ENCODE measurements around the gene PPP1R3G.
A peak's percentile ranks its signal among the peaks of the same experiment; 100 is the strongest.

Gene PPP1R3G

DNA sequence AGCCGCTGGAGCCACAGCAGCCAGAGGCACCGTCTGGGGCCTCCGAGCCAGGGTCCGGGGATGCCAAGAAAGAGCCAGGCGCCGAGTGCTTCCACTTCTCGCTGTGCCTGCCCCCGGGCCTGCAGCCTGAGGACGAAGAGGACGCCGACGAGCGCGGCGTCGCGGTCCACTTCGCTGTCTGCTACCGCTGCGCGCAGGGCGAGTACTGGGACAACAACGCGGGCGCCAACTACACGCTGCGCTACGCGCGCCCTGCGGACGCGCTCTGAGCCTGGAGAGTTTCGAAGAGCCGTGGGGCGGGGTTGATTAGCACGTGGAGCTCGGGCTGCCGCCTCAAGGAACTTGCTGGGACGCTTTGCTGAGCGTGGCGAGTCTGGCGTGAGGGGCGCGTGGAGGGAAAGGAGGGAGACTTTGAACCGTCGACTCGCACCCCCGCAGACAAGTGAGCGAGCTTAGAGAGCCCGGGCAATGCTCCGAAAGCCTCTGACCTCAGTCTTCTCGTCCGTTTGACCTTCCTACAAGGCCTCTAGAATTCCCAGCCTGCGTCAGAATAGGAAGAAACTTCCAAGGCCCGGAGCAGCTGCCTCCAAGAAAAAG is 1.3 kb downstream of the PPP1R3G start:
- TF ChIP-seq, protein P1, sequence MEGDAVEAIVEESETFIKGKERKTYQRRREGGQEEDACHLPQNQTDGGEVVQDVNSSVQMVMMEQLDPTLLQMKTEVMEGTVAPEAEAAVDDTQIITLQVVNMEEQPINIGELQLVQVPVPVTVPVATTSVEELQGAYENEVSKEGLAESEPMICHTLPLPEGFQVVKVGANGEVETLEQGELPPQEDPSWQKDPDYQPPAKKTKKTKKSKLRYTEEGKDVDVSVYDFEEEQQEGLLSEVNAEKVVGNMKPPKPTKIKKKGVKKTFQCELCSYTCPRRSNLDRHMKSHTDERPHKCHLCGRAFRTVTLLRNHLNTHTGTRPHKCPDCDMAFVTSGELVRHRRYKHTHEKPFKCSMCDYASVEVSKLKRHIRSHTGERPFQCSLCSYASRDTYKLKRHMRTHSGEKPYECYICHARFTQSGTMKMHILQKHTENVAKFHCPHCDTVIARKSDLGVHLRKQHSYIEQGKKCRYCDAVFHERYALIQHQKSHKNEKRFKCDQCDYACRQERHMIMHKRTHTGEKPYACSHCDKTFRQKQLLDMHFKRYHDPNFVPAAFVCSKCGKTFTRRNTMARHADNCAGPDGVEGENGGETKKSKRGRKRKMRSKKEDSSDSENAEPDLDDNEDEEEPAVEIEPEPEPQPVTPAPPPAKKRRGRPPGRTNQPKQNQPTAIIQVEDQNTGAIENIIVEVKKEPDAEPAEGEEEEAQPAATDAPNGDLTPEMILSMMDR (IDR thresholded peaks at IDR 0.05) = no peak
- Mint-ChIP-seq H3K9me3 (no peaks in the 10 kb centered on the region), H3K36me3 (ENCODE audit: low read depth) (no peaks in the 10 kb centered on the region), H3K27ac (no peak overlapping the region), H3K4me3 (peak overlapping the region; percentile 55), H3K27me3 (ENCODE audit: low read depth, poor library complexity) (peaks cover 74% of the 10 kb centered on the region), H3K4me1 (peaks cover 21% of the 10 kb centered on the region)
- DNase-seq = peak; percentile 34

DNA sequence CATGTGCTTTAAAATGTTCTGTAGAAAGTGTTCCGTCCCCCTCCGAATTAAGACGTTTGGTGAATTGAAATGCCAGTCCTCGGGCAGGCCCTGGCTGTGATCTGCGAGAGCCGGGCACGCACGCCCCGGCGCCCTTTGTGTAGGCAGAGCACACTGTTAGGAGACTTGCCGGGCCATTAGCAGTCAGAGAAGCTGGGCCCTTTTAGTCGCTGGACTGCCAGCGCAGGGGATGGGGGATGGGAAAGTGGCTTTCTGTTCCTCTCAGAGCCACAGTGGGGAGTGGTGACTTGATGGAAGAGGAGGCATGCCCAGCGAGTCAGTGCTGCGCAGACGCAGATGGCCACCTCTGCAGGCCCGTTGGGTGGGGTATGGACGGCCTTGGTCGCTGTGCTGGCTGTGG is 2.2 kb downstream of the PPP1R3G start:
- no peak for DNase-seq
- Mint-ChIP-seq H3K36me3 (ENCODE audit: low read depth) (no peaks in the 10 kb centered on the region), H3K9me3 (no peaks in the 10 kb centered on the region), H3K27ac (no peak overlapping the region), H3K4me3 (peak overlapping the region; percentile 38), H3K4me1 (peaks cover 27% of the 10 kb centered on the region), H3K27me3 (ENCODE audit: low read depth, poor library complexity) (peaks cover 66% of the 10 kb centered on the region)
- TF ChIP-seq, protein P1 (IDR thresholded peaks at IDR 0.05) = no peak

DNA sequence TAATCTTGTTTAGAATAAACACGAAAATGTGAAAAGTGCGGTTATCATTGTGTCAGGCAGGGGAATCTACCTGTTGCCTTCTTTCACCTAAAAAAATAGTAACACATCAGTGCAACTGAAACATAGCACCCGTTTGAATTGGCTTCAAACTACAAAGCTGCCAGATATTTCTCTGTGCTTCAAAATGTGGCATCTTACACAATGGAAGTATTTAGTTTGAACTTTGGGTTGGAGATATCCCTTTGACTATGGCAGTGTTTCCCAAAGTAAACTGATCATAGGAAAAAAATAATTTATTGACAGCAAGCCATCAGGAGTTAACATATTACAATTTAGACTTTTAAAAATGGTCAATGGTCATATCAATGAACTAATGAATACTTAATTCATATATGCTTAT is 3.6 kb downstream of the PPP1R3G start:
- Mint-ChIP-seq H3K27ac (no peak overlapping the region), H3K27me3 (ENCODE audit: low read depth, poor library complexity) (peaks cover 52% of the 10 kb centered on the region), H3K9me3 (no peaks in the 10 kb centered on the region), H3K4me3 (no peak overlapping the region), H3K4me1 (peaks cover 27% of the 10 kb centered on the region), H3K36me3 (ENCODE audit: low read depth) (no peaks in the 10 kb centered on the region)
- TF ChIP-seq, protein P1 (IDR thresholded peaks at IDR 0.05) = no peak
- no peak for DNase-seq

DNA sequence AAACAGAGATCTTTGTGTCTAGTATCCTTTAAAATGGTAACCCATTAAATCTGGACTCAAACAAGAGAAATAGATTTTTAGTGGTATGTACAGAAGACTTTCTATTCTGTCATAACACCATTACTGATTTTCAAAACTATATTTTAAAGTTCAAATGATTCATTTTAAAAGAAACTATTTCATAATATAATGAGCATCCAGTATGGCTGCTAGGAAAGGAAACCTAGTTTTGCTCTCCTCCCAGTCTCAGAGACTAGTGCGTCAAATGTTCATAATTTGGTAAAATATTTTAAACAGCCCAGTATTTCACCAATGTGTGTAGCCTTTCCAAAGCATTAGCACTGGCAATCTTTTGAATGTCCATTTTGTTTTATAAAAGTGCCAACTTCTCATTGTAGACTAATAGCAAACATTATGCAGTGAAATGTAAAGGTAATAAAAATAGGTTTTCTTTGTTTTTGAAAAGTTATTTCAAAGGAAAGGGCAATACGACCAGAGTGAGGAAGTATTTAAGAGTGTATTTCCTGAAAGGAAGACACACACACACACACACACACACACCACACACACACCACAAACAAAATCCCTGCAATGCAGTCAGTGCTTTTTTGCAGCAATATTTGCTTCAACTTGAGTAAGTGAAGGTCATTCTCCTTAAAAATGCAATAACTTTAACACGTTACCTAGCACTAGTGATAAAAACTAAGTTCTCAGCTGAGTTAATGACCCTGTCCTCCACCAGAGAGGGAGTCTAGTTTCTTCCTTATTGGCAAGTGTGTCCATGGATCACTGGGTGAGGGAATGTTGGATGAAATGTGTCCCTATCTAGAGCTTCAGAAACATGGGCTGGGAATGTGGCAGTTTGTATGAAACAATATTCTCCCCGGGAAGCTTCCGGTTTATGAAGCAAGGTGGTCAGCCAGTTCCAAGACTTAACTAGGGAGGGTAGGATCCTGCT is 4.6 kb downstream of the PPP1R3G start:
- no peak overlapping the region for H3K4me3 Mint-ChIP-seq
- TF ChIP-seq, protein P1 (IDR thresholded peaks at IDR 0.05) = no peak
- peaks cover 31% of the 10 kb centered on the region for H3K4me1 Mint-ChIP-seq
- H3K9me3 Mint-ChIP-seq = no peaks in the 10 kb centered on the region
- H3K36me3 Mint-ChIP-seq (ENCODE audit: low read depth) = no peaks in the 10 kb centered on the region
- no peak overlapping the region for H3K27ac Mint-ChIP-seq
- no peak for DNase-seq
- peaks cover 49% of the 10 kb centered on the region for H3K27me3 Mint-ChIP-seq (ENCODE audit: low read depth, poor library complexity)

DNA sequence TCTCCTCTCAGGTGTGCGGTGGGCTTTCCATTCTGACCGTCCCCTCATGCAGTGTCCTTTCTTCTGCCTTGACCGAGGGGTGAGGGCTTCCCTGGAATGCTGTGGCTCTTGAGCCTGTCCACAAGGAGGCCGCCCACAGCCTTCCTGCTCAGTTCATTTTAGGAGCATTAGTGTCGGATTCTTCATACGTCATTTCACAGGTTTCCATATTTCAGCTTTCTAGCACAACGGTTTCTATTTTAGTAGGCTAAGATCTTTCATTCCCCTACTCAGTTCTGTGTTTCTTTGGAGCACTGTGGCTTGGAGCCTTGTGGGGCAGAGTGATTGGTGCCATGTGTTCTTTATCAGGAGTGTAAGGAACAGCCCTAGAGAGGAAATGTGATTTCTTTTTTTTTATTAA is 5.5 kb downstream of the PPP1R3G start:
- peaks cover 41% of the 10 kb centered on the region for H3K27me3 Mint-ChIP-seq (ENCODE audit: low read depth, poor library complexity)
- no peaks in the 10 kb centered on the region for H3K36me3 Mint-ChIP-seq (ENCODE audit: low read depth)
- H3K9me3 Mint-ChIP-seq = no peaks in the 10 kb centered on the region
- no peak overlapping the region for H3K27ac Mint-ChIP-seq
- TF ChIP-seq, protein P1 (IDR thresholded peaks at IDR 0.05) = no peak
- no peak overlapping the region for H3K4me3 Mint-ChIP-seq
- peaks cover 31% of the 10 kb centered on the region for H3K4me1 Mint-ChIP-seq
- no peak for DNase-seq

All from nephron progenitor cell (in vitro differentiated cells).